Type B pancreatic cell (in vitro differentiated cells): ENCODE data around the gene H2BW2. TPM values are rescaled to one million over a fixed set of nuclear protein-coding genes. Genes with fewer than 3 reads are reported as not detected.
"Not testable (repeated sequence)": the region's sequence is repeated elsewhere in the genome, so short reads cannot be mapped to it uniquely, and the experiment has no call there.

Experiments
- DNase-seq: peaks from one replicate; pipeline ENCODE4 v3.0.0; 2021; ENCODE audit warnings: mixed read lengths; ENCODE audit not compliant: unreplicated experiment; ENCODE audit errors: extremely low spot score
- H3K27ac Mint-ChIP-seq: 2 replicates; pipeline ENCODE4 v1.8.0; 2021; ENCODE audit warnings: mild to moderate bottlenecking, mixed read lengths
- H3K27me3 Mint-ChIP-seq: 2 replicates; pipeline ENCODE4 v1.8.0; 2021; ENCODE audit warnings: mixed read lengths
- H3K36me3 Mint-ChIP-seq: 2 replicates; pipeline ENCODE4 v1.8.0; 2021; ENCODE audit warnings: mixed read lengths
- H3K4me1 Mint-ChIP-seq: one replicate; pipeline ENCODE4 v1.8.0; 2021; ENCODE audit warnings: mixed read lengths; ENCODE audit not compliant: unreplicated experiment
- H3K4me3 Mint-ChIP-seq: 2 replicates; pipeline ENCODE4 v1.8.0; 2021; ENCODE audit warnings: mild to moderate bottlenecking, mixed read lengths
- H3K9me3 Mint-ChIP-seq: 2 replicates; pipeline ENCODE4 v1.8.0; 2021; ENCODE audit warnings: mixed read lengths
- CTCF ChIP-seq: fragments of 200-600 bp; sonication (generic); conservative IDR thresholded peaks from 2 replicates; pipeline ENCODE4 v1.5.0; 2021; ENCODE audit warnings: antibody characterized with exemption, mild to moderate bottlenecking
- long read RNA-seq: library from polyadenylated mRNA; unstranded; transcript quantifications from one replicate; pipeline ENCODE4 v2.0.0, GENCODE V29; 2020
- total RNA-seq: library from RNA; stranded (reverse); gene quantifications from 2 replicates; pipeline ENCODE4 v1.2.1, GENCODE V29; 2021; ENCODE audit warnings: low replicate concordance

The H2BW2 gene
- not detected in 2 replicates for total RNA-seq
- long read RNA-seq, result 0 reads

GRCh38 chrX:104039689-104040505, at the start of gene H2BW2:
TSS of gene H2BW2 (plus strand) at chrX:104039956. CDS start at chrX:104039995, 39 bp downstream.
- Mint-ChIP-seq H3K9me3 (peaks cover 6% of the 10 kb centered on the region), H3K4me3 (no peak within 1 kb of the TSS), H3K27ac (no peak within 1 kb of the TSS), H3K4me1 (no peaks in the 10 kb centered on the region), H3K27me3 (no peaks in the 10 kb centered on the region), H3K36me3 (no peaks in the 10 kb centered on the region)
- no peak for DNase-seq
- TF ChIP-seq CTCF, result no peak

GRCh38 chrX:103999234-103999633, 40.5 kb upstream of the H2BW2 start:
- no peak for TF ChIP-seq CTCF
- H3K4me1 Mint-ChIP-seq, result no peaks in the 10 kb centered on the region
- H3K36me3 Mint-ChIP-seq, result no peaks in the 10 kb centered on the region
- no peak for DNase-seq
- no peak overlapping the region for H3K4me3 Mint-ChIP-seq
- H3K9me3 Mint-ChIP-seq, result no peaks in the 10 kb centered on the region
- H3K27me3 Mint-ChIP-seq, result no peaks in the 10 kb centered on the region
- H3K27ac Mint-ChIP-seq, result no peak overlapping the region

- Mint-ChIP-seq H3K4me1 (no peaks in the 10 kb centered on the region), H3K4me3 (no peak overlapping the region), H3K36me3 (no peaks in the 10 kb centered on the region)
These were observed 30.9 kb upstream of the H2BW2 start for GRCh38 chrX:104008831-104009230.

GRCh38 chrX:104013158-104013557, 26.6 kb upstream of the H2BW2 start:
- no peak for DNase-seq
- H3K9me3 Mint-ChIP-seq, result no peaks in the 10 kb centered on the region
- H3K4me1 Mint-ChIP-seq, result no peaks in the 10 kb centered on the region
- no peak overlapping the region for H3K27ac Mint-ChIP-seq
- no peak overlapping the region for H3K4me3 Mint-ChIP-seq
- no peaks in the 10 kb centered on the region for H3K36me3 Mint-ChIP-seq
- TF ChIP-seq CTCF, result no peak
- H3K27me3 Mint-ChIP-seq, result no peaks in the 10 kb centered on the region

More at GRCh38 chrX:104008831-104009230, 30.9 kb upstream of the H2BW2 start:
- no peak for DNase-seq
- Mint-ChIP-seq H3K27ac (no peak overlapping the region), H3K9me3 (no peaks in the 10 kb centered on the region), H3K27me3 (no peaks in the 10 kb centered on the region)
- TF ChIP-seq CTCF, result no peak

GRCh38 chrX:104013606-104014005, 26.1 kb upstream of the H2BW2 start, which contains the start of gene H2BW1:
TSS of gene H2BW1 (minus strand) at chrX:104013708. CDS start at chrX:104013576, 132 bp downstream.
- no peak for TF ChIP-seq CTCF
- Mint-ChIP-seq H3K27me3 (no peaks in the 10 kb centered on the region), H3K9me3 (no peaks in the 10 kb centered on the region), H3K36me3 (no peaks in the 10 kb centered on the region), H3K27ac (no peak within 1 kb of the TSS), H3K4me1 (no peaks in the 10 kb centered on the region), H3K4me3 (no peak within 1 kb of the TSS)
- no peak for DNase-seq

GRCh38 chrX:104015576-104015975, 24.2 kb upstream of the H2BW2 start:
- H3K4me3 Mint-ChIP-seq, H3K27ac Mint-ChIP-seq, DNase-seq, H3K36me3 Mint-ChIP-seq, H3K4me1 Mint-ChIP-seq, H3K27me3 Mint-ChIP-seq, H3K9me3 Mint-ChIP-seq: not testable (repeated sequence)
